Duodenal mucosa (tissue), 2 donors: Measurements from ENCODE around the gene ERF.

ENCODE experiments used
- H3K27ac ChIP-seq: one replicate; pipeline ENCODE4 v1.7.0; 2013; ENCODE audit warnings: low read depth, low read length
- H3K27me3 ChIP-seq, 2 donors: one replicate each; pipeline ENCODE4 v1.7.0; 2013; ENCODE audit warnings: low read length in 2 of 2, control low read depth in 1 of 2; ENCODE audit not compliant: insufficient read depth in 2 of 2, control insufficient read depth in 1 of 2
- H3K36me3 ChIP-seq, 2 donors: one replicate each; pipeline ENCODE4 v1.7.0; 2013; ENCODE audit warnings: low read length in 2 of 2, control low read depth in 1 of 2; ENCODE audit not compliant: insufficient read depth in 2 of 2, control insufficient read depth in 1 of 2
- H3K4me1 ChIP-seq, 2 donors: one replicate each; pipeline ENCODE4 v1.7.0; 2013; ENCODE audit warnings: low read length in 2 of 2, control low read depth in 1 of 2; ENCODE audit not compliant: insufficient read depth in 2 of 2, control insufficient read depth in 1 of 2
- H3K4me3 ChIP-seq, 2 donors: one replicate each; pipeline ENCODE4 v1.7.0; 2013; ENCODE audit warnings: low read length in 2 of 2, low read depth in 1 of 2
- H3K9ac ChIP-seq, 2 donors: one replicate each; pipeline ENCODE4 v1.7.0; 2013; ENCODE audit warnings: low read length in 2 of 2, low read depth in 1 of 2
- H3K9me3 ChIP-seq, 2 donors: one replicate each; pipeline ENCODE4 v1.7.0; 2013; ENCODE audit warnings: low read length in 2 of 2, control low read depth in 1 of 2; ENCODE audit not compliant: control insufficient read depth in 1 of 2

The ERF gene

GRCh38 chr19:42228641-42229040 is 26.3 kb downstream of the ERF start:
- no peak overlapping the region for H3K27ac ChIP-seq
- H3K36me3 ChIP-seq: peaks cover 54 to 84% of the 10 kb centered on the region in 2 donors
- H3K4me3 ChIP-seq: no peak overlapping the region
- no peak overlapping the region for H3K9ac ChIP-seq
- H3K4me1 ChIP-seq: peaks cover 5 to 6% of the 10 kb centered on the region in 2 donors
- H3K9me3 ChIP-seq: no peaks in the 10 kb centered on the region
- H3K27me3 ChIP-seq: no peaks in the 10 kb centered on the region

DNA sequence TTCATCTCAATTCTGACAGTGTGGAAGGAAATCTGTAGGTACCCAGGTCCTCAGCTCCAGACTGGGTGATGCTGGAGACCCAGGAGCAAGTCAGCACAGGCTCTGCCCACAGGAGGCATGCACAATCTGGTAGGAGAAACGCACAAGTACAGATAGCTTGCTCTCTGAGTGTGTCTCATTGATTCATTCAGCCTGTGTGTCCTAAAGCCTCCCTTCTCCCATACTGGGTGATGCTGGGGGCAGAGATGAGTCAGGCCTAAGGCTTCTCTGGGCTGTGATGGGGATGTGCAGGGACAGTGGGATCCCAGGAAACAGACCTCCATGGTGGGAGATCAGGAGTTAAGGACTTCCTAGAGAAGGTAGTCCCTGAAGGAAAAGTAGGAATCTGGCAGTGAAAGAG is 28.0 kb downstream of the ERF start:
- Histone ChIP-seq H3K4me3 (no peak overlapping the region), H3K27me3 (no peaks in the 10 kb centered on the region), H3K27ac (no peak overlapping the region), H3K9me3 (no peaks in the 10 kb centered on the region), H3K9ac (no peak overlapping the region), H3K4me1 (peaks cover 0 to 3% of the 10 kb centered on the region in 2 donors), H3K36me3 (peaks cover 47 to 68% of the 10 kb centered on the region in 2 donors)

GRCh38 chr19:42225718-42226292 is 29.1 kb downstream of the ERF start:
- Histone ChIP-seq H3K9me3 (no peaks in the 10 kb centered on the region), H3K36me3 (peaks cover 43 to 57% of the 10 kb centered on the region in 2 donors), H3K27me3 (no peaks in the 10 kb centered on the region), H3K4me1 (peaks cover 3 to 4% of the 10 kb centered on the region in 2 donors), H3K9ac (no peak overlapping the region), H3K27ac (no peak overlapping the region), H3K4me3 (no peak overlapping the region)

DNA sequence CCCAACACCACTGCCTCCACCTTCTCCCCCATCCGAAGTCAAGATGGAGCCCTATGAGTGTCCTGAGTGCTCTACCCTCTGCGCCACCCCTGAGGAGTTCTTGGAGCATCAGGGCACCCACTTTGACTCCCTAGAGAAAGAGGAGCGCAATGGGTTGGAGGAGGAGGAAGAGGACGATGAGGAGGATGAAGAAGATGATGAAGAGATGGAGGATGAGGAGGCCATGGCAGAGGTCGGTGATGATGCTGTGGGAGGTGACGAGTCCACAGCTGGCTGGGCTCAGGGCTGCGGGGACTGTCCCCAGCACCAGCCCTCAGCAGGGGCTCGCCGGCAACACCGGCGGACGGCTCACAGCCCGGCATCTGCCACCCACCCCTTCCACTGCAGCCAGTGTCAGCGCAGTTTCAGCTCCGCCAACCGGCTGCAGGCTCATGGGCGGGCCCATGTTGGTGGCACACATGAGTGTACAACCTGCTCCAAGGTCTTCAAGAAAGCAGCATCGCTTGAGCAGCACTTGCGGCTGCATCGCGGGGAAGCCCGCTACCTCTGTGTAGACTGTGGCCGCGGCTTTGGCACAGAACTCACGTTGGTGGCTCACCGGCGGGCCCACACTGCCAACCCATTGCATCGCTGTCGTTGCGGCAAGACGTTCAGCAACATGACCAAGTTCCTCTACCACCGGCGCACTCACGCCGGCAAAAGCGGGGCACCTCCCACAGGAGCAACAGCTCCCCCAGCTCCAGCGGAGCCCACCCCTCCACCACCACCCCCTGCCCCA is 29.8 kb downstream of the ERF start:
- Histone ChIP-seq H3K36me3 (peaks cover 38 to 53% of the 10 kb centered on the region in 2 donors), H3K27me3 (no peaks in the 10 kb centered on the region), H3K9me3 (no peaks in the 10 kb centered on the region), H3K27ac (no peak overlapping the region), H3K4me3 (no peak overlapping the region), H3K9ac (no peak overlapping the region), H3K4me1 (peaks cover 3 to 9% of the 10 kb centered on the region in 2 donors)

GRCh38 chr19:42220751-42221097 is 34.2 kb downstream of the ERF start:
- peaks cover 17 to 18% of the 10 kb centered on the region in 2 donors for H3K36me3 ChIP-seq
- H3K9me3 ChIP-seq: no peaks in the 10 kb centered on the region
- peak overlapping the region; percentile 75 to 92 for H3K9ac ChIP-seq
- H3K4me1 ChIP-seq: peaks cover 27 to 31% of the 10 kb centered on the region in 2 donors
- H3K27me3 ChIP-seq: no peaks in the 10 kb centered on the region
- H3K27ac ChIP-seq: no peak overlapping the region
- H3K4me3 ChIP-seq: peak overlapping the region; percentile 69 to 96

- no peaks in the 10 kb centered on the region for H3K27me3 ChIP-seq
- H3K9ac ChIP-seq: peak within 1 kb of the TSS; percentile 75 to 92
- peaks cover 34 to 37% of the 10 kb centered on the region in 2 donors for H3K4me1 ChIP-seq
- peaks cover 13 to 14% of the 10 kb centered on the region in 2 donors for H3K36me3 ChIP-seq
- no peaks in the 10 kb centered on the region for H3K9me3 ChIP-seq
- H3K27ac ChIP-seq: peak within 1 kb of the TSS; percentile 46
- H3K4me3 ChIP-seq: peak within 1 kb of the TSS; percentile 69 to 96
Observed at GRCh38 chr19:42219812-42220750, 34.8 kb downstream of the ERF start, which contains the start of gene ZNF526. ZNF526 (plus strand) TSS chr19:42220312; CDS start chr19:42224404, 4,092 bp downstream.

GRCh38 chr19:42217520-42218437 is 37.1 kb downstream of the ERF start, which contains the start of gene DEDD2:
DEDD2 (minus strand) TSS chr19:42217677; CDS start chr19:42217007, 670 bp downstream.
- no peaks in the 10 kb centered on the region for H3K9me3 ChIP-seq
- H3K9ac ChIP-seq: peak within 1 kb of the TSS; percentile 94 to 97
- H3K36me3 ChIP-seq: peaks cover 18 to 23% of the 10 kb centered on the region in 2 donors
- H3K4me1 ChIP-seq: peaks cover 35 to 40% of the 10 kb centered on the region in 2 donors
- peak within 1 kb of the TSS; percentile 86 for H3K27ac ChIP-seq
- peak within 1 kb of the TSS; percentile 83 to 87 for H3K4me3 ChIP-seq
- no peaks in the 10 kb centered on the region for H3K27me3 ChIP-seq

- Histone ChIP-seq H3K27me3 (no peaks in the 10 kb centered on the region), H3K36me3 (peaks cover 18 to 26% of the 10 kb centered on the region in 2 donors), H3K4me3 (peak overlapping the region; percentile 83 to 87), H3K9me3 (no peaks in the 10 kb centered on the region), H3K27ac (peak overlapping the region; percentile 81), H3K4me1 (peaks cover 31 to 40% of the 10 kb centered on the region in 2 donors), H3K9ac (peak overlapping the region; percentile 94 to 97)
Observed at GRCh38 chr19:42216653-42217519, 38.0 kb downstream of the ERF start.
